Lung (tissue), 12 donors: Measurements from ENCODE around the gene KIAA1143. TPM values are rescaled to one million over a fixed set of nuclear protein-coding genes. Genes with fewer than 3 reads are reported as not detected.

ENCODE experiments used
- ATAC-seq: fragments of 200-7000 bp; cut with Tn5 transposase; one replicate; pipeline ENCODE4 v1.9.1; 2020; ENCODE audit warnings: moderate number of reproducible peaks; ENCODE audit not compliant: insufficient read depth, low FRiP score
- DNase-seq, 3 donors: peaks; one replicate each; pipeline ENCODE4 v3.0.0-alpha.2; 2013 to 2017
- H3K27ac ChIP-seq, 2 donors: one replicate each; pipeline ENCODE4 v1.5.1; 2013; ENCODE audit warnings: mild to moderate bottlenecking in 2 of 2, moderate library complexity in 2 of 2, control low read depth in 1 of 2, inconsistent platforms in 1 of 2, low read depth in 1 of 2, low read length in 1 of 2
- H3K27me3 ChIP-seq, 3 donors: one replicate each; pipeline ENCODE4 v1.5.1; 2013; ENCODE audit warnings: low read length in 2 of 3; ENCODE audit not compliant: control insufficient read depth in 3 of 3, insufficient read depth in 3 of 3
- H3K36me3 ChIP-seq, 4 donors: one replicate each; pipeline ENCODE4 v1.5.1; 2013; ENCODE audit warnings: low read length in 4 of 4, mild to moderate bottlenecking in 1 of 4, moderate library complexity in 1 of 4; ENCODE audit not compliant: control insufficient read depth in 4 of 4, insufficient read depth in 4 of 4
- H3K4me1 ChIP-seq, 5 donors: one replicate each; pipeline ENCODE4 v1.5.1; 2013; ENCODE audit warnings: low read length in 5 of 5, mild to moderate bottlenecking in 2 of 5, moderate library complexity in 1 of 5; ENCODE audit not compliant: control insufficient read depth in 5 of 5, insufficient read depth in 5 of 5
- H3K4me3 ChIP-seq: one replicate; pipeline ENCODE4 v1.5.1; 2013; ENCODE audit warnings: mild to moderate bottlenecking, control low read depth, moderate library complexity
- H3K9ac ChIP-seq, 2 donors: one replicate each; pipeline ENCODE4 v1.5.1; 2013; ENCODE audit warnings: low read length in 2 of 2, control low read depth in 1 of 2; ENCODE audit not compliant: insufficient read depth in 1 of 2
- H3K9me3 ChIP-seq, 4 donors: one replicate each; pipeline ENCODE4 v1.5.1; 2013; ENCODE audit warnings: low read length in 3 of 4, mild to moderate bottlenecking in 1 of 4, moderate library complexity in 1 of 4; ENCODE audit not compliant: control insufficient read depth in 4 of 4, insufficient read depth in 3 of 4
- CTCF ChIP-seq: IDR thresholded peaks from 2 replicates; pipeline ENCODE4 v1.5.1; 2012; ENCODE audit warnings: mild to moderate bottlenecking; ENCODE audit errors: control extremely low read depth, extremely low read depth
- WGBS, 2 donors: extraction: QIAGEN DNeasy Blood & Tissue Kit; methylation state at CpG; one replicate each; pipeline ENCODE4 v1.1.7; 2013; 5-methylcytosine and 5-hydroxymethylcytosine counted together
- polyA plus RNA-seq, 2 donors: library from polyadenylated mRNA; stranded (reverse); fragments of 200-250 nt; gene quantifications; one replicate each; pipeline ENCODE4 v1.2.1, GENCODE V29; 2013
- total RNA-seq, 2 donors: library from RNA; depleted of rRNA in 1 of 2; stranded (reverse); fragments of >200 nt in 1 of 2; gene quantifications; one replicate each; pipeline ENCODE4 v1.2.1, GENCODE V29; 2014 to 2021
- donor health status: control.
- donor health status: control.
- donor health status: Bipolar disorder and iron deficiency.
- donor health status: healthy.
- donor health status: DM: yes; HTN: yes; CAD: no.

Gene KIAA1143
- total and polyA plus RNA-seq, 4 donors = 9.3 to 27.5 (median 15.5) TPM

GRCh38 chr3:44771424-44772098 lies 10.1 kb upstream of the KIAA1143 start:
- H3K4me3 ChIP-seq = no peak overlapping the region
- TF ChIP-seq CTCF = no peak
- H3K27ac ChIP-seq = no peak overlapping the region
- DNase-seq (no peak), ATAC-seq (no peak)
- no peak overlapping the region for H3K9ac ChIP-seq
- H3K36me3 ChIP-seq = peaks cover 0 to 20% (median 2%) of the 10 kb centered on the region in 4 donors
- H3K9me3 ChIP-seq = peaks cover 0 to 32% (median 6%) of the 10 kb centered on the region in 4 donors
- no peaks in the 10 kb centered on the region for H3K27me3 ChIP-seq
- no peaks in the 10 kb centered on the region for H3K4me1 ChIP-seq
- 96% methylated on average over 1 of the region's 1 CpG for WGBS, 2 donors

- TF ChIP-seq CTCF = no peak
- H3K9me3 ChIP-seq = peaks cover 0 to 4% (median 0%) of the 10 kb centered on the region in 4 donors
- DNase-seq (no peak), ATAC-seq (no peak)
- H3K4me3 ChIP-seq = no peak overlapping the region
- H3K27ac ChIP-seq = no peak overlapping the region
- H3K4me1 ChIP-seq = peaks cover 0 to 9% (median 2%) of the 10 kb centered on the region in 5 donors
- no peak overlapping the region for H3K9ac ChIP-seq
- peaks cover 0 to 33% (median 3%) of the 10 kb centered on the region in 4 donors for H3K36me3 ChIP-seq
- no peaks in the 10 kb centered on the region for H3K27me3 ChIP-seq
These were observed 2.8 kb upstream of the KIAA1143 start for GRCh38 chr3:44764248-44764647.

GRCh38 chr3:44762690-44763089 lies 1.3 kb upstream of the KIAA1143 start:
- Histone ChIP-seq H3K9me3 (peaks cover 0 to 6% (median under 1%) of the 10 kb centered on the region in 4 donors), H3K36me3 (peaks cover 0 to 36% (median 4%) of the 10 kb centered on the region in 4 donors), H3K4me1 (peaks cover 0 to 9% (median 2%) of the 10 kb centered on the region in 5 donors), H3K4me3 (no peak overlapping the region), H3K27me3 (no peaks in the 10 kb centered on the region), H3K9ac (peak overlapping the region in 1 of 2 donors; percentile 78), H3K27ac (no peak overlapping the region)
- TF ChIP-seq CTCF = no peak
- DNase-seq = no peak
- WGBS, 2 donors = 38 to 52% methylated on average over 5 of the region's 5 CpGs
- ATAC-seq = no peak
